Measurements from ENCODE around the gene MAGIX.
"Not testable (repeated sequence)": the region's sequence is repeated elsewhere in the genome, so short reads cannot be mapped to it uniquely, and the experiment has no call there.

MAGIX gene

GRCh38 chrX:49161632-49162031, 926 bp upstream of the MAGIX start:
- FAIRE-seq = no peak

- FAIRE-seq = no peak
These were observed 1.2 kb downstream of the MAGIX start for GRCh38 chrX:49163555-49164419.

GRCh38 chrX:49164589-49165360, 2.2 kb downstream of the MAGIX start:
- no peak for FAIRE-seq

- FAIRE-seq = peak; percentile 97
These were observed 3.6 kb downstream of the MAGIX start for GRCh38 chrX:49165901-49166881.

- FAIRE-seq = no peak
These were observed 4.6 kb downstream of the MAGIX start for GRCh38 chrX:49166914-49167739.

- no peak for FAIRE-seq
These were observed 5.2 kb downstream of the MAGIX start for GRCh38 chrX:49167740-49168108.

GRCh38 chrX:49171752-49172279, 9.3 kb downstream of the MAGIX start, which contains the start of gene PLP2:
TSS of gene PLP2 (plus strand) at chrX:49171898. CDS start at chrX:49172001, 103 bp downstream.
- no peak for FAIRE-seq

- no peak for FAIRE-seq
These were observed 9.8 kb downstream of the MAGIX start for GRCh38 chrX:49172280-49172780.

- not testable (repeated sequence) for FAIRE-seq
These were observed 11.0 kb downstream of the MAGIX start for GRCh38 chrX:49173544-49173943.

GRCh38 chrX:49174723-49175122, 12.2 kb downstream of the MAGIX start:
- peak; percentile 89 for FAIRE-seq

- FAIRE-seq = no peak
These were observed 13.1 kb downstream of the MAGIX start for GRCh38 chrX:49175435-49176274.

GRCh38 chrX:49176421-49177326, 14.1 kb downstream of the MAGIX start:
- no peak for FAIRE-seq

GRCh38 chrX:49177338-49177833, 14.8 kb downstream of the MAGIX start:
- peak; percentile 85 for FAIRE-seq

- no peak for FAIRE-seq
These were observed 15.4 kb downstream of the MAGIX start for GRCh38 chrX:49177873-49178480.

- FAIRE-seq = no peak
These were observed 16.0 kb downstream of the MAGIX start for GRCh38 chrX:49178537-49178936.

GRCh38 chrX:49179358-49179757, 16.8 kb downstream of the MAGIX start:
- no peak for FAIRE-seq

- no peak for FAIRE-seq
These were observed 21.2 kb downstream of the MAGIX start for GRCh38 chrX:49183701-49184281.
